ENCODE measurements around the gene RNF175.

RNF175 gene

DNA sequence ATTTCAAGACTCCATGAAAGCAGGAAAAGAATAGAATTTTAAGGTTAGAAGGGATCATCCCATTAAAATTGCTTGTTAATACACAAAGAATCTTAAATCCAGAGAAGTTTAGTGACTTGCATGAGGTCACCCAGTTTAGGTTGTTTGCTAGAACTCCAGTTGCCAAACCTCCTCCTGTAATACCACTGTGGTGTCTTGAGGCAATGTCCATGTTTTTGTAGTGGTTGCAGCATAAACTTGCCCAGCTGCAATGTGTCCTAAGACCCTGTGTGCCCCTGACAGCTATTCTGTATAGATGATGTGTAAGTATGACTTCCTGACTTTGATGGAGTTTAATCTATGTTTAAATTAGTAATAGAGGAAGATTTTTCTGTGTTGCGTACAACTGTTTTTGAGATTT is 22.8 kb upstream of the RNF175 start:
- no peaks in the 10 kb centered on the region for H3K4me1 ChIP-seq (ENCODE audit: insufficient read depth, low read length)
- no peaks in the 10 kb centered on the region for H3K9me3 ChIP-seq (ENCODE audit: low read length)
- H3K36me3 ChIP-seq (ENCODE audit: insufficient read depth, low read length): no peaks in the 10 kb centered on the region
- no peak overlapping the region for H3K4me3 ChIP-seq (ENCODE audit: low read depth in 1 of 2, low read length in 2 of 2)
- no peak overlapping the region for H3K9ac ChIP-seq (ENCODE audit: low read length)
- peaks cover 0 to 6% of the 10 kb centered on the region in 2 donors for H3K27me3 ChIP-seq (ENCODE audit: control insufficient read depth in 1 of 2, insufficient read depth in 2 of 2, low read length in 2 of 2)
- no peak overlapping the region for H3K27ac ChIP-seq (ENCODE audit: low read depth, low read length)

GRCh38 chr4:153781717-153782416 is 22.0 kb upstream of the RNF175 start:
- no peaks in the 10 kb centered on the region for H3K36me3 ChIP-seq (ENCODE audit: insufficient read depth, low read length)
- H3K4me3 ChIP-seq (ENCODE audit: low read depth in 1 of 2, low read length in 2 of 2): no peak overlapping the region
- no peaks in the 10 kb centered on the region for H3K27me3 ChIP-seq (ENCODE audit: control insufficient read depth in 1 of 2, insufficient read depth in 2 of 2, low read length in 2 of 2)
- H3K9ac ChIP-seq (ENCODE audit: low read length): no peak overlapping the region
- no peak overlapping the region for H3K27ac ChIP-seq (ENCODE audit: low read depth, low read length)
- H3K4me1 ChIP-seq (ENCODE audit: insufficient read depth, low read length): no peaks in the 10 kb centered on the region
- H3K9me3 ChIP-seq (ENCODE audit: low read length): no peaks in the 10 kb centered on the region

- no peaks in the 10 kb centered on the region for H3K36me3 ChIP-seq (ENCODE audit: insufficient read depth, low read length)
- no peak overlapping the region for H3K4me3 ChIP-seq (ENCODE audit: low read depth in 1 of 2, low read length in 2 of 2)
- H3K27ac ChIP-seq (ENCODE audit: low read depth, low read length): no peak overlapping the region
- H3K9me3 ChIP-seq (ENCODE audit: low read length): no peaks in the 10 kb centered on the region
- H3K4me1 ChIP-seq (ENCODE audit: insufficient read depth, low read length): no peaks in the 10 kb centered on the region
- no peaks in the 10 kb centered on the region for H3K27me3 ChIP-seq (ENCODE audit: control insufficient read depth in 1 of 2, insufficient read depth in 2 of 2, low read length in 2 of 2)
- H3K9ac ChIP-seq (ENCODE audit: low read length): no peak overlapping the region
Measured at GRCh38 chr4:153781280-153781679, 21.5 kb upstream of the RNF175 start.

DNA sequence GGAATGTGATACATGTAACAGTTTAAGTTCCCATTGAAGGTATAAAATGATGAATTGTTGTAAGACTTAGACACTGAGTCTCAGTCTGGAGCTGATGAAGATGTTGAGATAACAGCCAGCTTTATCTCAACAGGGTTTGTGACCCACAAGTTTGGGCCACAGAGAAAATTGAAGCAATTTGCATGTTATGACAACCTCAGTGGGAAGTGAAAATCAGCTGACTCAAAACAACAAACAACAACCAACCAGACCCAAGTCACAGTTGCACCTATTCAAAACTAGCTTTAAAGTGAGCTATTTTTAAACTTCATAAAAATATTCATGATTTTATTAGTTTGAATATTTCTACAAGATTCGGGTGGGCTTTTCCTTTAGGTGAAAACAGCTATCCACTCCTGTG is 21.1 kb upstream of the RNF175 start:
- Histone ChIP-seq H3K4me1 (ENCODE audit: insufficient read depth, low read length) (no peaks in the 10 kb centered on the region), H3K27ac (ENCODE audit: low read depth, low read length) (no peak overlapping the region), H3K9ac (ENCODE audit: low read length) (no peak overlapping the region), H3K27me3 (ENCODE audit: control insufficient read depth in 1 of 2, insufficient read depth in 2 of 2, low read length in 2 of 2) (no peaks in the 10 kb centered on the region), H3K4me3 (ENCODE audit: low read depth in 1 of 2, low read length in 2 of 2) (no peak overlapping the region), H3K36me3 (ENCODE audit: insufficient read depth, low read length) (no peaks in the 10 kb centered on the region), H3K9me3 (ENCODE audit: low read length) (no peaks in the 10 kb centered on the region)

- no peaks in the 10 kb centered on the region for H3K27me3 ChIP-seq (ENCODE audit: control insufficient read depth in 1 of 2, insufficient read depth in 2 of 2, low read length in 2 of 2)
- no peak overlapping the region for H3K27ac ChIP-seq (ENCODE audit: low read depth, low read length)
- H3K4me1 ChIP-seq (ENCODE audit: insufficient read depth, low read length): no peaks in the 10 kb centered on the region
- no peak overlapping the region for H3K9ac ChIP-seq (ENCODE audit: low read length)
- H3K4me3 ChIP-seq (ENCODE audit: low read depth in 1 of 2, low read length in 2 of 2): no peak overlapping the region
- no peaks in the 10 kb centered on the region for H3K9me3 ChIP-seq (ENCODE audit: low read length)
- no peaks in the 10 kb centered on the region for H3K36me3 ChIP-seq (ENCODE audit: insufficient read depth, low read length)
Measured at GRCh38 chr4:153780221-153780620, 20.4 kb upstream of the RNF175 start.

DNA sequence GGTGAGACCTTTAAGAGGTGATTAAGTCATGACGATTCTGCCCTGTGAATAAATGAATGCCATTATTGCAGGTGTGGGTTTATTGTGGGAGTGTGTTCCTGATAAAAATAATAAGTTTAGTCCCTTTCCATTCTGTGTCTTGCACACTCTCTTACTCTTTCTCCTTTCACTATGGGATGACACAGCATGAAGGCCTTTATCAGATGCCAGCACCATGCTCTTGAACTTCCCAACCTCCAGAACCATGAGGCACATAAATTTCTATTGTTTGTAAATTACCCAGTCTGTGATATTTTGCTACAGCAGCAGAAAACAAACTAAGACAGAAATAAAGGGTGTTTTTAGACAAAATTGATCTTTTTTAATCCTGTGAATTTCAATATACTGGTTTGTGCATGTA is 18.6 kb upstream of the RNF175 start:
- Histone ChIP-seq H3K27me3 (ENCODE audit: control insufficient read depth in 1 of 2, insufficient read depth in 2 of 2, low read length in 2 of 2) (no peaks in the 10 kb centered on the region), H3K36me3 (ENCODE audit: insufficient read depth, low read length) (no peaks in the 10 kb centered on the region), H3K9ac (ENCODE audit: low read length) (no peak overlapping the region), H3K4me3 (ENCODE audit: low read depth in 1 of 2, low read length in 2 of 2) (no peak overlapping the region), H3K4me1 (ENCODE audit: insufficient read depth, low read length) (no peaks in the 10 kb centered on the region), H3K27ac (ENCODE audit: low read depth, low read length) (no peak overlapping the region), H3K9me3 (ENCODE audit: low read length) (no peaks in the 10 kb centered on the region)

DNA sequence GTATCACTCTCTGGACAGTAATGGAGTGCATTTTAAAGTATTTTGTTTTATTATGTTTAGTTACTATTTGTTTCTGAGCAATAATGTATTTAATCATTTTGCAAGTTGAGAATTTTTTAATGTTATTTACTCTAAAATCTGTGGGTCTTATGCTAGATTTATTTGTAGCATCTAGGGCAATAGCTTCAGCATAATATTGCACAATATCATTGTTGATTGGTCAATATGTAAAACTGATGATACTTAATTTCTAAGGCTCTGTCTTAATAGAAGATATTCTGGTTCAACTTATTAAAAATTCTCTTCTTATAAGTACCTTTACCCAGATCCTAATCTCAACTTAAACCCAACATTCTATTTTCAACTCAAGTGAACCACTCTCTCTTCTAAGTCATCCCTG is 17.6 kb upstream of the RNF175 start:
- Histone ChIP-seq H3K27ac (ENCODE audit: low read depth, low read length) (no peak overlapping the region), H3K4me3 (ENCODE audit: low read depth in 1 of 2, low read length in 2 of 2) (no peak overlapping the region), H3K36me3 (ENCODE audit: insufficient read depth, low read length) (no peaks in the 10 kb centered on the region), H3K9me3 (ENCODE audit: low read length) (no peaks in the 10 kb centered on the region), H3K27me3 (ENCODE audit: control insufficient read depth in 1 of 2, insufficient read depth in 2 of 2, low read length in 2 of 2) (no peaks in the 10 kb centered on the region), H3K9ac (ENCODE audit: low read length) (no peak overlapping the region), H3K4me1 (ENCODE audit: insufficient read depth, low read length) (no peaks in the 10 kb centered on the region)

DNA sequence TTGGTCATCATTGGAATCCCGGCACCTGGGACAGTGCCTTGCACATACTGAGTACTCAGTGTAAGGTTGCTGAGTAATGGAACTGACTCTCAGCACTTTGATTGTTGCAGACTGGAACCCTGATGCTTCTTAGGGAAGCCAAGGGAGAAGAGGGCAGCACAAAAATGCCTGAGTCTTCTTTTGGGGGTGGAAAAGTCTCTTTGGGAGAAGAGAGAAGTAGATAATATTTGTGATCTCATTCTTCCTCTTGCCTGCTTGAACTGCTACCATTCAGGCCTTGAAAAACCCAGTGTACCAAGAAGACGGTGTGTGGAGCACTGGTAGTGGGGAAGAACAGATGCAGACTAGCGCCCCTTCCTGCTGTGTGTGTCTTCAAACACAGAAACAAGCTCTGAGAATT is 16.8 kb upstream of the RNF175 start:
- H3K9me3 ChIP-seq (ENCODE audit: low read length): no peaks in the 10 kb centered on the region
- H3K9ac ChIP-seq (ENCODE audit: low read length): no peak overlapping the region
- H3K27ac ChIP-seq (ENCODE audit: low read depth, low read length): no peak overlapping the region
- no peaks in the 10 kb centered on the region for H3K27me3 ChIP-seq (ENCODE audit: control insufficient read depth in 1 of 2, insufficient read depth in 2 of 2, low read length in 2 of 2)
- H3K4me1 ChIP-seq (ENCODE audit: insufficient read depth, low read length): no peaks in the 10 kb centered on the region
- H3K4me3 ChIP-seq (ENCODE audit: low read depth in 1 of 2, low read length in 2 of 2): no peak overlapping the region
- no peaks in the 10 kb centered on the region for H3K36me3 ChIP-seq (ENCODE audit: insufficient read depth, low read length)

- no peaks in the 10 kb centered on the region for H3K27me3 ChIP-seq (ENCODE audit: control insufficient read depth in 1 of 2, insufficient read depth in 2 of 2, low read length in 2 of 2)
- no peak overlapping the region for H3K9ac ChIP-seq (ENCODE audit: low read length)
- no peaks in the 10 kb centered on the region for H3K9me3 ChIP-seq (ENCODE audit: low read length)
- H3K4me1 ChIP-seq (ENCODE audit: insufficient read depth, low read length): no peaks in the 10 kb centered on the region
- H3K36me3 ChIP-seq (ENCODE audit: insufficient read depth, low read length): no peaks in the 10 kb centered on the region
- no peak overlapping the region for H3K27ac ChIP-seq (ENCODE audit: low read depth, low read length)
- no peak overlapping the region for H3K4me3 ChIP-seq (ENCODE audit: low read depth in 1 of 2, low read length in 2 of 2)
Measured at GRCh38 chr4:153773236-153773690, 13.4 kb upstream of the RNF175 start.

DNA sequence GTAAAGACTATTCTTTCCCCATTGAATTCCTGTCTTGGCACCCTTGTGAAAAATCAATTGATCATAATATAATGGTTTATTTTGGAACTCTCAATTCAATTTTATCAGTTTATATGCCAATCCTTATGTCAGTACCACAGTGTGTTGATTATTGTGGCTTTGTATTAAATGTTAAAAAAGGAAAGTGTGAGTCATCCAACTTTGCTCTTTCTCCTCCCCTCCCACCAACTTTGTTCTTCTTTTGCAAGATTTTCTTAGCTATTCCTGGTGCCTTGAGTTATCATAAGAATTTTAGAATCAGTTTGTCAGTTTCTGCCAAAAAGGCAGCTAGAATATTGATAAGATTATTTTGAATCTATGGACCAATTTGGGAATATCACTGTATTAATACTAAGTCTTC is 11.2 kb upstream of the RNF175 start:
- Histone ChIP-seq H3K9me3 (ENCODE audit: low read length) (no peaks in the 10 kb centered on the region), H3K27ac (ENCODE audit: low read depth, low read length) (no peak overlapping the region), H3K4me1 (ENCODE audit: insufficient read depth, low read length) (no peaks in the 10 kb centered on the region), H3K27me3 (ENCODE audit: control insufficient read depth in 1 of 2, insufficient read depth in 2 of 2, low read length in 2 of 2) (no peaks in the 10 kb centered on the region), H3K36me3 (ENCODE audit: insufficient read depth, low read length) (no peaks in the 10 kb centered on the region), H3K4me3 (ENCODE audit: low read depth in 1 of 2, low read length in 2 of 2) (no peak overlapping the region), H3K9ac (ENCODE audit: low read length) (no peak overlapping the region)

DNA sequence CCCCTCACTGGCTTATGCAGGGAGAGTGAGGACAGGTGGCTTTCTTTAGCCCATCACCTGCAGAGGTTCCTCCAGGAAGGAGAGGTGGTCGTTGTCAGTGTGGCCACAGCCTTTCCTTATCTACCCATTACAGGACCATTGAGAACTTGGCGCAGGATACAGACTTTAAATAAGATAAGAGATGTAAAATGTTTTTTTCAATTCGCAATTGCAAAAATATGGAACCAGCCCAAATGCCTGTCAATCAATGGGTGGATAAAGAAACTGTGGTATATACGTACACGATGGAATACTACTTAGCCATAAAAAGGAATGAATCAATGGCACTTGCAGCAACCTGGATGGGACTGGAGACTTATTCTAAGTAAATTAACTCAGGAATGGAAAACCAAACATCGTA is 6.9 kb upstream of the RNF175 start:
- Histone ChIP-seq H3K27me3 (ENCODE audit: control insufficient read depth in 1 of 2, insufficient read depth in 2 of 2, low read length in 2 of 2) (no peaks in the 10 kb centered on the region), H3K4me1 (ENCODE audit: insufficient read depth, low read length) (no peaks in the 10 kb centered on the region), H3K9me3 (ENCODE audit: low read length) (no peaks in the 10 kb centered on the region), H3K9ac (ENCODE audit: low read length) (no peak overlapping the region), H3K36me3 (ENCODE audit: insufficient read depth, low read length) (no peaks in the 10 kb centered on the region), H3K27ac (ENCODE audit: low read depth, low read length) (no peak overlapping the region), H3K4me3 (ENCODE audit: low read depth in 1 of 2, low read length in 2 of 2) (no peak overlapping the region)

GRCh38 chr4:153765894-153766293 is 6.1 kb upstream of the RNF175 start:
- no peak overlapping the region for H3K27ac ChIP-seq (ENCODE audit: low read depth, low read length)
- no peaks in the 10 kb centered on the region for H3K9me3 ChIP-seq (ENCODE audit: low read length)
- no peak overlapping the region for H3K4me3 ChIP-seq (ENCODE audit: low read depth in 1 of 2, low read length in 2 of 2)
- no peaks in the 10 kb centered on the region for H3K4me1 ChIP-seq (ENCODE audit: insufficient read depth, low read length)
- no peaks in the 10 kb centered on the region for H3K27me3 ChIP-seq (ENCODE audit: control insufficient read depth in 1 of 2, insufficient read depth in 2 of 2, low read length in 2 of 2)
- H3K36me3 ChIP-seq (ENCODE audit: insufficient read depth, low read length): no peaks in the 10 kb centered on the region
- no peak overlapping the region for H3K9ac ChIP-seq (ENCODE audit: low read length)

All from muscle layer of colon (tissue), 2 donors.